Stimulated activated CD4-positive, alpha-beta T cell treated with anti-CD3 and anti-CD28 coated beads, Interleukin-4, amount 100 ng/mL, for 48 hours (primary cell): Measurements from ENCODE around the gene MAD1L1.

Experiments
- DNase-seq, 2 donors: peaks; one replicate each; pipeline ENCODE4 v3.0.0-alpha.2; 2020; ENCODE audit warnings: low read depth in 2 of 2

The MAD1L1 gene

DNA sequence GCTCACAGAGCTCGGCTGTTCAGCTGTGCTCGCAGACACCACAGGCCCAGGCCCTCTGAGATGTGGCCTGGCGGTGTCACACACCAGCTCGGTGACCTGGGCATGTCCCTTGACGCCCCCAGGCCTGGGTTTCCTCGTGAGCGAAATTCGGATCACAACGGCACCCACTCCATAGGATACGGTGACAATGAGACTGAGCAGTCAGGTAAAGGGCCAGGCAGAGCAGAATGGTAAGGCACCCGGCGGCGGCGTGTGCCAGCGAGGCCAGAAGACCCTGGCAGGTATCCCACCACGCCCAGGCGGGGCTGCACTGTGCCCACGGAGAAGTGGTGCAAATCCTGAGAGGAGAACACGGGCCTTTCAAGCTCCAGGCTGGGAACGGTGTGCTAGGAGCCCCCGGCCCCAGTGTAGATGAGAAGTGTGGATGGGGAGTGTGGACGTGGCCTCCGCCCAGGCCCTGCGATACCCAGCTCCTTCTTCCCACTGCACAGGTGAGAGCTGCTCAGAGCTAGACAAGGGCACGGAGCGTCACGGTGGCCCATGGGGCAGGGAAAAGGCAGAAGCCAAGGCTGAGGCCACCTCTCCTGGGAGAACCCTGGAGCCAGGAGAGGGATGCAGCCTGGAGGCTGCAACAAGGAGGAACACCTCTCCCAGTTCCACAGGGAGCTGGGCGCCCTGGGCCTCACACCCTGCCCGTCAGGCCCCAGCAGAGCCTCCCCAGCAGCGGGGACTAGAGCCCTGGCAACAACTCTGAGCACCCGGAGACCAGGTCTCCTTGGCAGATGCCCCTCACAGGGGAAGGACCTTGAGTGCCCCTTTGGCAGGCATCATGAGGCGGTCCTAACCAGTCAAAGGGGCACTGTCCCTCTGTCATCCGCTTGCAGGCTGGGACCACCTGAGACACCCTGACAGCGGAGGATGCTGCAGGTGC lies 219.1 kb downstream of the MAD1L1 start:
- no peak for DNase-seq

DNA sequence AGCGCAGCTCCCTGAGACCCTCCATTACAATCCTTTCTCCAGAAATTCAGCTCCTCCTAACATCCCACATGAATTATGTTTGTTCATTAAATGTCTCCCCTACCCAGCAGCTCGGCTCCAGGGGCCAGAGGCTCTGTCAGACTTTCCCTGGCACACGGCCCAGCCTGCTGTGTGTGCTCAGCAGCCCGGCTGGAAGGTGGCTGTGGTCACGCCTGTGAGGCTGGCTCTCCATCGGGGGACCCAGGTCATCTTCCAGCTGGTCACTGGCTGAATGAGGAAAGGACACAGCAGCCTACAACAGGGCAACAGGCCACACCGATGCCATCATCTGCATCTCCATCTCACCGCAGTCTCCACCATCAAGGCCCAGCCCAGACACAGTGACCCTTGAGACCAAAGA lies 219.8 kb downstream of the MAD1L1 start:
- no peak for DNase-seq

DNA sequence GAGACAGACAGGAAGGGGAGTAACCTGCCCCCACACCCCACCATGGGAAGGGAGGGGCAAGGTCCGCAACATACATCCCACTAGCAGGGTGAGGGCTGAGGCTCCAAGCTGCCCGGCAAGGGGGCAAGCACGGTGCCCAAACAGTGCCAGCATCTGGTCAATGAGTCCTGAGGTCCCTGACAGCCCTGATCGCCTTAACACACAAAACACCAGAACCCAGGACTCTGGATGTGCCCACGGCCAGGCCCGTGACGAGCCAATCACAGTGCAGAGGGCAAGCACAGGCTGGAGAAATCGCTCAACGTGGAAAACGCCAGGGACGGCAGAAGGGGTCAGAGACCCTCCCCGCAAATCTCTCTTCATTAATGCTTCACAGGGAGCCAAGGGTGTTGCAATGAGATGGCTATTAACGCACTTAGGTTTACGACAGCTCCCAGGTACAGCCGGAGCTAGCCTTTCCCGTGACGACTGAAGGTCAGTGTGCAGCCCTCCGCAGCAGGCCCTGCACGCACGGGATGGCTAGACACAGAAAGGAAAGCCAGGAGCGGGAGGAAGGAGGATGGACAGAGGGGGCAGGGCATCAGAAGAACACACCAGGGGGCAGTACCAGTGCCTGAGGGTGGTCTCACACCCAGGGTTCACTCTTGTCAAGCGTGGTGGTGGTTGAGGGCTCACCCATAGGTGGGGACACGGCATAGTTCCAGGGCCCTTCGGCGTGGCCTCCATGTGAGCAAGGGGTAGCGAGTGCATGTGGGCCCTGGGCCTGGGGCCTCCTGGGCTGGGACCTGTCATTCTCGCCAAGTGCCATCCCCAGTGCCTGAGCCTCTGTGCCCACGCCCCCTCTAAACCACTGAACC lies 220.5 kb downstream of the MAD1L1 start:
- no peak for DNase-seq

DNA sequence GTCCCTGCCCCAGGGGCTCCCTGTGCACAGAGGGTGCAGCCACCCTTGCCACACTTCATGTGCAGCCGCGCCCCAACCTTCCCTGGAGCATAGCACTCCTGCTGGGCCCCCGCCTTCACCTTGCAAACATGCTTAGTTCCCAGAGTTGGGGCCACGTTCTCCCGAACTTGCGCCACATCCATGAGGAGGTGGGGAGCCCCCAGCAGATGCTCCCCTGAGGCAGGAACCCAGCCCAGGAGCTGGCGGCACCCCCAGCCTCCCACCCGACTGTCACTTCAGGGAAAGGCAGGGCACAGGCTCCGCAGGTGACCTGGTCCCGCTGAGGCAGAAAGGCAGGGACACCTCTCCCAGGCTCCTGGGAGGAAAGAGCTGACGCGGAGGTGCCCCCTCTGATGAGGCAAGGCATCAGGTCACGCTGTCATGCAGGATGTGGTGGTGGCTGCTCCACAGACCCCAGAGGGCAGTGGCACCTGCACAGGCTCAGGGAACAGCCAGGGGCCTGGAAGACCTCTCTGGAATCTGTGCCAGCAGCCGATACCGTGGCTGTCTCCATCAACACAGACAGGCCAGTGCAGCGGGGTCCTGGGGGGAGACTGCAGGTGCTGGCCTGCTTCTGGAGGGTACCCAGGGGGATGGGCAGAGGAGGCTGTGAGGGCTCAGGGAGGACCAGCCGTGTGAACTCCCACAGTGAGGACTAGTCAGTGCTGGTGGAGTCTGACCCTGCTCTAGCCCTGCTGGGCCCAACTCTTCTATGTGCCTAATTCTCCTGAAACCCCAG lies 221.3 kb downstream of the MAD1L1 start:
- no peak for DNase-seq

DNA sequence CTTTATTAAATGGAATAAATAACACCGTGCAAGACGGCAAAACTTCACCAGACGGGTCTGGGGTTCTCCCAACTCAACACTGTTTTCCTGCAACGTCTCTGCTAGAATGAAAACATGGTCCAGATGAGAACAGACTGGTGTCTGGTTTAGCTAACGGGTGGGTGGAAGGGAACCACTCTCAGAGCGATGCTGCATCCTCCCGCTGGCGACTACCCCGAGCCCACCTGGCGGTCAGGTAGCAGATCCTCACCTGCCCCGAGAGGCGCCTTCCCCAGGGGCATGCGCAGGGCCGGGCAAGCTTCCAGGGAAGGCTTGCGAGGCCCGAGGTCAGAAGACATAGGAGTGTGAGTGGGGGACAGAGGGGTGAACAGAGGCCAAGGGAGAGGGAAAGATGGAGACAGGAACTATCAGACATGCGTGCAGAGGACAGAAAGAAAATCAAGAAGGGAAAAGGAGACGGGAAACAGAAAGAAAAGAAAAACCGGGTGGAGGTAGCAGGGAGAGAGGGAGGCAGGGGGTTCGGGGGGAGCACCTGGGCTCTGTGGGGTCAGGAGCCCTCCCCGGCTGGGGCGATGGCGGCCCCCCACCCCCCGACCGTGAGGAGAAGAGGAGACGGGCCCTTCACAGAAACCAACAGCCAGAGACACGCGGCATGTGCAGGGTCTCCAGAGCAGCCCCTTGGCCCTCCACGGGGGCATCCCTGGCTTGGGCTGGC lies 222.0 kb downstream of the MAD1L1 start:
- DNase-seq = no peak

DNA sequence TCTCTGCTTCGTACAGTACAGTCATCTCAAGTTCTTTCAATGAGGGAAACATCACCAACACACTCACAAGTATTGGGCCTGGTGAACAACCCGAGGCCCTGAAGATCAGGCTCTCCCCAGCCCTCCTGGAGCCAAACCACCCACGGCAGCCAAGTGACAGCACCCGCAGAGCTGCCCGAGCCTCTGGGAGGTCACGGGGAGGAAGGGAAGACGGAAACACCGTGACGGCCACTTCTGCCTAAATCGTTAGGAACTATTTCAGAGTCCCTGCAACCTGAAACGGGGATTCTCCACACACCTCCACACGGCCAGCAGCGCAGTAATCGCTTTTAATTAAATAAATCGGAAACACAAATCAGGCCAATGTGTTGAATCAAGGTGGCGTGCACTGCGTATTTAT lies 222.6 kb downstream of the MAD1L1 start:
- DNase-seq = no peak

DNA sequence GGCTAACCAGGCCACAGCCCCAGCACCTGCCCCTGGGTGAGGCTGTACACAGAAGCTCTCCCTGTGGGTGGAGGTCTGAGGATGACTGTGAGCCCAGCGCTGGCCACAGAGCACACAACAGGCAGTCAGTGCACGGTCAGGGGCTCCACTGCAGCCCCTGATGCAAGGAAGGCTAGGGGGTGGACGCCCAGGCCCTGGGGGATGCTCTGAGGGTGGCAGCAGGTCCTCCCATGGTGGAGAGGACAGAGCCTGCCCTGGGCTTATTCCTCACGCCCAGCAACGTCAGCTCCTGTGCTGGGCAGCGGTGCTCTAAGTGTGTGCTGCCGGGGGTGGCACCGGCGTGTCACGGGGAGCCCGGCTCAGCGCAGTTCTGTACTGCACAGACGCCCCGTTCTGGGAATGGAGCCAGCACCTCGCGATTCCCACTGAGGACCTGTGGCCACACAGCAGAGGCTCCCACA lies 223.2 kb downstream of the MAD1L1 start:
- no peak for DNase-seq

DNA sequence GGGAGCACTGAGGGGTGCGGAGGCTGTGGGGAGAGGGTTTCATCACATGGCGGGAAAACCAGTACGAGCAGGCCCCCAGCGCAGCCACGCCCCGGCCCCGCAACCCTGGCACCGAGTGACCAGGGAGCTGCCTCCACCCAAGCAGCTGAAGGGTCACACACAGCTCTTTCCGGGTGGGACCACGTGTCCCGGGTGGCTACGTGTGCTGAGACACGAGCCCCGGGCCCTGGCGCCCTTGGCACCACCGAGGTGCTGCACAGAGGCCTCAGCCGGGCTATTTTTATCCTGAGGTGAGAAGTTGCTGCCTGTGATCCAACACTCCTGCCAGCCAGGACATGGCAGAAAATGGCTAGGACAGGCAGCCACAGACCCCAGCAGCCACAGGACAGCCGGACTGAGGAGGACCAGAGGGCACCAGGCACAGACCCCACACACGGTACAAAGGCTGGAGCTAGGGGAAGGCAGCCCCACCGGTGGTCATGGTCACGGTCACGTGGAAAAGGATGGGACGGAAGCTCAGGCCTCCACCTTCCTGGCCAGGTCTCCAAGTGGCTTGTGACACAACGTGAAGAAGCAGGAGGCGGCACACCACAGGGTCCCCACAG lies 223.7 kb downstream of the MAD1L1 start:
- no peak for DNase-seq

DNA sequence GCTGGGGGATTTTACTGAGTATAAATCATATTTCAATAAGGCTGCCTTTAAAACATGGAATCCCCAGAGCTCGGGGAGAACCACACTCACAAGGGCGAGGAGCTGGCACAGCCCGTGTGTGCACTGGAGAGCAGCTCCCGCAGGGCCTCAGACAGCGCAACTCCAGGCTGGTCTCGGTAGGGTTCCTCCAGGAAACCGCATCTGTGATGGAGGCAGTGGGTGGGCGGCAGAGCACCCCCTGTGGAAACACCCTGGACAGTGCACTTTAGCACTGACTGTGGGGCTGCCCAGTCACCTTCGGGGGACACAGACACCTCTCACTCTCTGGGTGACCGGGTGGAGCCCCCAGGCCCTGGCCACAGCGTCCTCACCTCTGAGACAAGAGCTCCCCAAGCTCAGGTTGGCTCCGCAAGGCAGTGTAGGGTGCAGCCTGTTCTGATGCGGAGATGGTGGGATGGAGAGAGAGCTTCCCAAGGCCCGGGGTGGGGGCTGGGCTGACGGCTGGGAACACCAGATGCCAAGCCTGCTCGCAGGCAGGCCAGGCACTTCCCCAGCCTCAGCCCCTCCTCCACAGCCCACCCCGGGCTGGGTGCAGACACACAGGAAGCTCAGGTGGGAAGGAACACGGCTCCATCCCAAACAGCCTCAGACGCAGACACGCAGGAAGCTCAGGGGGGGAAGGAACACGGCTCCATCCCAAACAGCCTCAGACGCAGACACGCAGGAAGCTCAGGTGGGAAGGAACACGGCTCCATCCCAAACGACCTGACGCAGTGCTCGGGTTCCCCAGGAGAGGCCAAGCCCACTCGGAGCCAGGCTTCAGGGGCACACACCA lies 224.4 kb downstream of the MAD1L1 start:
- DNase-seq = no peak

DNA sequence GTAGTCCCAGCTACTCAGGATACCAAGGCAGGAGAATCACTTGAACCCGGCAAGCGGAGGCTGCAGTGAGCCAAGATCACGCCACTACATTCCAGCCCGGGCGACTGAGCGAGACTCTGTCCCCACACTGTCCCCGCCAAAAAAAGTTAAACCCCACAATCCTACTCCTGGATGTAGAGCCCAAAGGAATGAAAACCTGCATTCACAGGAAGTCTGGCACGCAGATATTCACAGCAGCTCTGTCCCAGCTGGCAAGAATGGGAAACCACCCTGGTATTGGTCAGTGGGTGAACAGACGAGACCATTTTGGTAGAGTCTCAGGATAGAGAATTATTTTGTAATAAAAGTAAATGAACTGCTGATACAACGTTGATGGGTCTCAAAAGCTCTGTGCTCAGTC lies 225.2 kb downstream of the MAD1L1 start:
- DNase-seq = no peak

DNA sequence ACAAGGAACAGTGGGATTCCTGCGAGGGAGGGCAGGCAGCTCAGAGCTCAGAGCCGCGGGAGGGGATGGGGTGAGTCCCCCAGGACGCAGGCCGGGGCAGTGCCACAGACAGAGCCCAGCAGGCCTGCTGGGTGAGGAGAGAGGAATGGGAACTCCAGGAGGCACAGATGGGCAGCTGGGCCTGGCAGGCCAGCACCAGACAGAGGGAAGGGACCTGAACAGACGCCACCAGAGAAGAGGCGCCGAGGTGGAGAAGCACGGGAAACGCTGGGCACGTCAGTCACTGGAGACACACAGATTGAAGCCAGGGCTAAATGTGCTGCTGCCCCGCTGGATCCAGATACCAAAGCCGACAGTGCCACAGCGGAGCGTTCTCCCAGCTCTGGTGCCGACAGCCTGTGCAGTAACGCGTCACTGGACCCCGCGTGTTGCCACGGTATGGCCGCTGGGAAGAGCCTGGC lies 225.8 kb downstream of the MAD1L1 start:
- DNase-seq = no peak

DNA sequence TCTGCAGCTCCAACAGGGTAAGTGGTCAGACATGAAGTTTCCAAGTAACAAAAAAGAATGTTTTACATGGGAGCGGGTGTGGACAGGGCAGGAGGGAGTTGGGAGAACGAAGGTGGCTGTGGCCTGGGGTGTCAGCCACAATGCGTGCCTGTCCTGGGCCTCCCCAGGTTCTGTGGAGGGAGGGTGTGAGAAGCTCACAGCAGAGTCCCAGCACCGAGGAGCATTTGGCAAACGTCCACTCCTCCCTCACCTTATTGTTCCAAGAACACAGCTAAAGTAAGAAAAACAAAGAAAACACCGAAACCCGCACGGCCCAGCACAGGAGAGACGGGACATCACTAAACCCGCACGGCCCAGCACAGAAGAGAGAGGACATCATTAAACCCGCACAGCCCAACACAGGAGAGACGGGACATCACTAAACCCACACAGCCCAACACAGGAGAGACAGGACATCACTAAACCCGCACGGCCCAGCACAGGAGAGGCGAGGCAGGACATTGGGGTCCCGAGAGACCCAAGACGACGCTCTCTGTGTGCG lies 226.4 kb downstream of the MAD1L1 start:
- no peak for DNase-seq

DNA sequence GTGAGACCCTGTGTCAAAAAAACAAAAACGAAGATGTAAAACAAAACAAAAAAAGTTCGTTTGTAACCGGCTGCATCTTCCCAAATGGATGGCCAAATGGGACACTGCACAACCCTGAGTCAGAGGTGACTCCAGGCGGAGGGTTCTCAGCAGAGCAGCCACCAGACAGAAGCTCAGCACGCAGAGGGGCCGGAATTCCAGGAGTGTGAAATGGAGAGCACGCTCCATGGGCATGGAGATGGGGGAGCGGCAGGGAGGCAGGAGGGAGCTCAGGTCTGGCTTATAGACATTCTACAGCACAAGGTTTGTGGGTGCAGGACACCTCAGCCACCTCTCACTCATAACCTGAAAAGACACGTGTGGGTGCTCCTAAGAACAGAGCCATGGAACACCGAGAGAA lies 227.0 kb downstream of the MAD1L1 start:
- DNase-seq = no peak

DNA sequence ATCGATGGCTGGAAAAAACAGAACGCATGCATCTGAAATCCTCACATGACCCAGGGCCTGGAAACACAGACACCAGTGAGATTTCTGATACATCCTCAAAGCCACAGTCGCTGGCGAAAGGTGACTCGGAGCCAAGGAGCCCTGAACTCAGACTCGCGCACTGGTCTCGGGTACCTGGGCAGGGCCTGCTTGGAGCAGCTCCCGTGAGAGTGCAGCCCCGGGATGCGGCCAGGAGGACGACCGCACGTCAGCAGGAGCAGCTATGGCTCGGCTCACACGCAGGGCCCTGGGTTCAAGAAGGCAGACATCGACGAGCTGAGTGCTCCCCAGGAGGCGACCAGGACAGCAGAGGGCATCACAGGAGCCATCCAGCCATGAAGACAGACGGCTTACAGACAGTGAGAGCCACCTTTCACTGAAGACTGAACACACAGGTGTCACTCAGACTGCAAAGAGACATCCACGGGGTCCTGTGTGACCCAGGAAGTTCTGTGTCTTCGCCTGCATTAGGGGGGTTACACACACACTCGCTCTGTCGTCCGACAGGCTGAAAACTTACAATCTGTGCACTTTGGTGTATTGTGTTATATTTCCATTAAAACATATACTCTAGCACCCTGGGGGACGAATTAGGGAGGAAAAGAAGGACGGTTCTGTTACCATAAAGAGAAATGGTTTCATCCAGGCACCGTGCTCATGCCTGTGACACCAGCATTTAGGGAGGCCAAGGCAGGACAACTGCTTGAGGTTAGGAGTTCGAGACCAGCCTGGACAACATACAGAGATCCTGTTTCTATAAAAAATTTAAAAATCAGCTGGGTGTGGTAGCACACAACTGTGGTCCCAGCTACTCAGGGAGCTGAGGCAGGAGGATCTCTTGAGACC lies 227.7 kb downstream of the MAD1L1 start:
- DNase-seq = no peak

DNA sequence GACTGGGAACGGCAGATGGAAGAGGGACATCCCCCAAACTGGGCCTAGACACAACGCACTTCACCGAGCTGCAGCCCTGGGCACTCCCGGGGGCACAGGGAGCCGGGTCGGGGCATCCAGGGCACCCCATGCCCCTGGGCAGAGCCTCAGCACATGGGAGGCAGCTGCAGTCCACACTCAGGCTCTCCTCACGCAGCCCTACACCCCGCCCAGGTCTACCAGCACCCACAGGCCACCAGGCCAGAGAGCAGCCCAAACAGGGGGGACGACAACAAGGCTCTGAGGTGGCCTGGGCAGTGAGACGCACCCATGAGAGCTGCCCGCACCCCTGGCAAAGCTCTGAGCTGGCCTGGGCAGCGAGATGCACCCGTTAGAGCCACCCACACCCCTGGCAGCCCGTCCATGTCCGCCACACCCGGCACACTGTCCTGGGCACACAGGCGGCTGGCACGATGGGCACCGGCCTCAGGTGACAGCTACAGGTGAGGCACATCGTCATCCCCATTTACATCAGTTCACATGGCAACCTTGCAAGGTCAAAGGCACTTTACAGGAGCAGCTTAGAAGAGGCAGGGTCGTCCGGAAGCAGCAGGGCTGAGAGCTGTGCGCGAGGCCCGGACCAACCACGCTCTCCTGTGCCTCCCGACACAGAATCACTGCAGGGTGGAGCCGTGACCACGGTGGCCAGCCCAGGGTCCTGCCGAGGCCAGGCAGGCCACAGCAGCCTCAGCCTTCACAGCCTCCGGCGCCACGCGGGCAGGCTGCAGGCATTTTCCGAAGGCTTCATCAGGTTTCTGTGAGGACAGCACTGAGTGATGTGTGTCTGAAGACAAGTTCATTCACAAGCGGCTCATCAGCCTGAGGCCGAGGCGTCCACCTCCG lies 228.6 kb downstream of the MAD1L1 start:
- no peak for DNase-seq

DNA sequence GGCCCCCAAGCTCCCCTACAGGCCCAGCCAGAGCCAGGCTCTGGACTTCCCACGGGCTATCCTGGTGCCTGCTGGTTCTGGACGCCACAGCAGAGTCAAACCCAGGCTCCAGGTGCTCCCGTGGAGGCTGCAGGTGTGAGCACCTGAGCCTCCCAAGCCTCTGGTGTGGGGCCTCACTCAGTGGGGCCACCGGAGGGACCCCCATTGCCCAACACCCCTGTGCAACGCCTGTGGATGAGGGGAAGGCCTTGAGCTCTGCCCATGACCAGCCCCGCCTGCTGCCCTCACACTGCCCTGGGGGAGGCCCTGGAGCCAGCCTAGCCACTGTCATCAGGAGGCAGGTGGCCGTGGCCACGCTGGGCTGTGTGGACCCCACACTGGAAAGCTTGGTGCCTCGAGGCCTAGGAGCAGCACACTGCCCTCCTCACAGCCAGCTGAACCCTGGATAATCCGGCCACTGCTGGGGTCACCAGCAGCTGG lies 229.3 kb downstream of the MAD1L1 start:
- DNase-seq = no peak
